Osteocyte (in vitro differentiated cells): ENCODE data around the gene C1orf105. TPM values are rescaled to one million over a fixed set of nuclear protein-coding genes. Genes with fewer than 3 reads are reported as not detected.

ENCODE experiments used
- DNase-seq: peaks from one replicate; pipeline ENCODE4 v3.0.0; 2021; ENCODE audit warnings: mixed read lengths; ENCODE audit not compliant: unreplicated experiment; ENCODE audit errors: extremely low spot score
- H3K27ac Mint-ChIP-seq: one replicate; pipeline ENCODE4 v1.8.0; 2021; ENCODE audit warnings: mild to moderate bottlenecking, mixed read lengths; ENCODE audit not compliant: unreplicated experiment
- H3K27me3 Mint-ChIP-seq: one replicate; pipeline ENCODE4 v1.8.0; 2021; ENCODE audit warnings: mixed read lengths; ENCODE audit not compliant: unreplicated experiment
- H3K36me3 Mint-ChIP-seq: one replicate; pipeline ENCODE4 v1.8.0; 2021; ENCODE audit warnings: mixed read lengths; ENCODE audit not compliant: unreplicated experiment
- H3K4me1 Mint-ChIP-seq: one replicate; pipeline ENCODE4 v1.8.0; 2021; ENCODE audit warnings: mixed read lengths; ENCODE audit not compliant: unreplicated experiment
- H3K4me3 Mint-ChIP-seq: one replicate; pipeline ENCODE4 v1.8.0; 2021; ENCODE audit warnings: mild to moderate bottlenecking, moderate library complexity, mixed read lengths; ENCODE audit not compliant: unreplicated experiment
- H3K9me3 Mint-ChIP-seq: one replicate; pipeline ENCODE4 v1.8.0; 2021; ENCODE audit warnings: mixed read lengths; ENCODE audit not compliant: unreplicated experiment
- total RNA-seq: library from RNA; stranded (reverse); gene quantifications from 2 replicates; pipeline ENCODE4 v1.2.1, GENCODE V29; 2021
- TF ChIP-seq, protein P1 (sequence below): fragments of 200-600 bp; sonication (generic); IDR thresholded peaks from 2 replicates; pipeline ENCODE4 v1.5.0; 2021; ENCODE audit warnings: antibody characterized with exemption, mild to moderate bottlenecking, moderate library complexity

C1orf105 gene
- total RNA-seq, 1 donor from 2014 or later = not detected

DNA sequence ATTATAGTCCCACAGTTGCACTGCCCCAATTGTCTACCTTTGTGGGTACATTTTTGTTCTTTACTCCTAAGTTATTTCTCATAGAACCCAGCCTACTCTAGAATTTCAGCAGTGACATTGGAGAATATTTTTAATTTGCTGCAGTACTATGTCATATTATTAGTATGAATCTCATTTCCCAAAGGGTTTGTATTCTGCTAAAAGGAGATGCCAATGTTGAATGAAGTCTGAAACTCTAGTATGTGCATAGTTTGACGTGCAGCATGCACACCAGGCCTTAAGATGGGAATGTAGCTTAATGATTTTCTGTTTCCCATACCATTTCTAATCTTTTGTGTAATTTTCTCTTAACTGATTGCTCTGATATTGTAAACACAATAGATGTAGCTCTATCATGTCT is 10.5 kb upstream of the C1orf105 start:
- peaks cover 14% of the 10 kb centered on the region for H3K36me3 Mint-ChIP-seq
- no peaks in the 10 kb centered on the region for H3K27me3 Mint-ChIP-seq
- no peak overlapping the region for H3K4me3 Mint-ChIP-seq
- DNase-seq = no peak
- TF ChIP-seq, protein P1, sequence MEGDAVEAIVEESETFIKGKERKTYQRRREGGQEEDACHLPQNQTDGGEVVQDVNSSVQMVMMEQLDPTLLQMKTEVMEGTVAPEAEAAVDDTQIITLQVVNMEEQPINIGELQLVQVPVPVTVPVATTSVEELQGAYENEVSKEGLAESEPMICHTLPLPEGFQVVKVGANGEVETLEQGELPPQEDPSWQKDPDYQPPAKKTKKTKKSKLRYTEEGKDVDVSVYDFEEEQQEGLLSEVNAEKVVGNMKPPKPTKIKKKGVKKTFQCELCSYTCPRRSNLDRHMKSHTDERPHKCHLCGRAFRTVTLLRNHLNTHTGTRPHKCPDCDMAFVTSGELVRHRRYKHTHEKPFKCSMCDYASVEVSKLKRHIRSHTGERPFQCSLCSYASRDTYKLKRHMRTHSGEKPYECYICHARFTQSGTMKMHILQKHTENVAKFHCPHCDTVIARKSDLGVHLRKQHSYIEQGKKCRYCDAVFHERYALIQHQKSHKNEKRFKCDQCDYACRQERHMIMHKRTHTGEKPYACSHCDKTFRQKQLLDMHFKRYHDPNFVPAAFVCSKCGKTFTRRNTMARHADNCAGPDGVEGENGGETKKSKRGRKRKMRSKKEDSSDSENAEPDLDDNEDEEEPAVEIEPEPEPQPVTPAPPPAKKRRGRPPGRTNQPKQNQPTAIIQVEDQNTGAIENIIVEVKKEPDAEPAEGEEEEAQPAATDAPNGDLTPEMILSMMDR = no peak
- H3K27ac Mint-ChIP-seq = no peak overlapping the region
- no peaks in the 10 kb centered on the region for H3K9me3 Mint-ChIP-seq
- H3K4me1 Mint-ChIP-seq = peaks cover 11% of the 10 kb centered on the region

DNA sequence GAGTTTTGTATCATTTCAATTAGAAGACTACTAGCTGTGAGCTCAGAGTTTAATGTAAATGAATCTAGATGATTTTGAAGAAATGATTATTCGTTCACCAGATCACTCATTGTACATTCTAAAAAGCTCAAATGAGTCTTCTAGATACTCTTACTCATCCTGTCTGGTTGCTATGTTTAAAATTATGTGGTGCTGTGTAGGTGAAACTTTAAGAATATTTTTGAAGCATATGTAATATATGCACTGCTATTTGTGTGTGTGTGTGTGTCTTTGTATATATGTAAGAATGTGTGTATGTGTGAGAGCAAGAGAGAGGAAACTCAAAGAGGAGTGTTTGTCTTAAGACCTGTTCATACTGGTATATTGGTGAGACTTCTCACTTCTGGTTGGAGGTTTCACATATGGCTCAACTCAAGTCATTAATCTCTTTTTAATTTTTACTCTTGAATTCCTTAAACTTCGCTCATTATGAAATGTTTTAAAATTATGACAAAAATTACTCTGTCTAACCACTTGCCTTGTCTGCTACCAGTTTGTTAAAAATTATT is 8.6 kb upstream of the C1orf105 start:
- TF ChIP-seq, protein P1 = no peak
- no peak overlapping the region for H3K4me3 Mint-ChIP-seq
- peaks cover 14% of the 10 kb centered on the region for H3K36me3 Mint-ChIP-seq
- no peak overlapping the region for H3K27ac Mint-ChIP-seq
- no peaks in the 10 kb centered on the region for H3K9me3 Mint-ChIP-seq
- H3K27me3 Mint-ChIP-seq = no peaks in the 10 kb centered on the region
- DNase-seq = no peak
- H3K4me1 Mint-ChIP-seq = peaks cover 11% of the 10 kb centered on the region

DNA sequence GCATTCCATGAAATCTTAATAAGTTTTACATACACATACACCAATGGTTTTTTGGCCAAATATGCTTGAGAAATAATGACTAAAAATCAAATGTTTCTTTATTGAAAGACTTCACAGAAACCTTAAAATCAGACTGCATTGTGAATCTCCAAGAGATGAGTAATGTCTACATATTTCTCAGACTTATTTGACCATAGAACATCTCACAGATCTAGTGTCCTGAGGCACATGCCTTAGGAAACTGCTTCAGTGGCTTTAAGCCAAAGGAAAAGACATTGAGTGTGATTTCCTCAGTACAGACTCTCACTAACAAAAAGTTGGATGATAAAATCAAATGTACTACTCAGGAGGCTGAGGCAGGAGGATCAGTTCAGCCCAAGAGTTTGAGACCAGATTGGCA is 6.2 kb upstream of the C1orf105 start:
- H3K4me1 Mint-ChIP-seq = peaks cover 5% of the 10 kb centered on the region
- H3K36me3 Mint-ChIP-seq = peaks cover 16% of the 10 kb centered on the region
- H3K9me3 Mint-ChIP-seq = no peaks in the 10 kb centered on the region
- no peak overlapping the region for H3K27ac Mint-ChIP-seq
- no peak overlapping the region for H3K4me3 Mint-ChIP-seq
- TF ChIP-seq, protein P1 = no peak
- no peak for DNase-seq
- H3K27me3 Mint-ChIP-seq = no peaks in the 10 kb centered on the region

DNA sequence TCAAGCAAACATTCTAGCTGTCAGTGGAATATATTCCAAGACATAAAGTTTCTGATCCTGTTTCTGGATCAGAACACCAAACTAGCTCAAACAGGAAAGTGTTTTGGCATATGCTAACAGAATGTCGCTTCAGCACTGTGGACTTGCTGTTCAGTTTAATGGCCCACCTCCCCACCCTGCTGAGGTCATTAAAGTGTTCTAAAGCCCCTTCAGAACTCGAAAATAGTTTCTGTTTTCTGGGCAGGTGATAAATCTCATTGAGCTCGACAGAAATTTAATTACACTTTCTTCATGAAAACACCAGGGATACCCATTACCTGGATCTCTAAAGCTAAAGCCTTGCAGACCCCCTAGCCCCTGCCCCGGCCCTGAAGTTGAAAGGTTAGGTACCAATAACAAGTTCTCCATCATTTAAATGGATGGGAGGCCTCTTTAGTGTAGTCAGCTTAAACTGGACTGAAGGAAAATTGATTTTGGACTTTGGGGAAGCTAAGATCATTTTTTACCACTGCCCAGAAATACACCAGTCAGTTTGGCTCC is 3.9 kb upstream of the C1orf105 start:
- H3K4me1 Mint-ChIP-seq = no peaks in the 10 kb centered on the region
- no peak overlapping the region for H3K4me3 Mint-ChIP-seq
- TF ChIP-seq, protein P1 = no peak
- peaks cover 16% of the 10 kb centered on the region for H3K36me3 Mint-ChIP-seq
- no peak overlapping the region for H3K27ac Mint-ChIP-seq
- no peaks in the 10 kb centered on the region for H3K27me3 Mint-ChIP-seq
- no peak for DNase-seq
- H3K9me3 Mint-ChIP-seq = no peaks in the 10 kb centered on the region

DNA sequence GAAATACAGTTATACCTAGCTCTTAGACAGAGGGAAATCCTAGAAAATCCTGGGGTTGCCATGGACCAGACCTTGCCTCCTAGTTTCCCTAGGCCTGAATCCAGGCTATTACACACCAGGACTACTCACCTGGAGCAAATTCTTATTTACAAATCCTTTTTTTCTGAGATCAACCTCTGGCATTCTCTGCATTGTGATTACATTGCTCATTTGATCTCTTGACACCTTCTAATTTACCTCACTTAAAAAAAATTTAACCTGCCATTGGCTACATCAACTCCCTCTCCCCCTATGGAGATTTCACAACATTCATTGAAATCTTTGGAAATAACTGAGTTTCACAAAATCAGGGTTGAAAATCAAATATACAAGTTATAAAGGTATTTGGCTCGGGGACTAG is 2.9 kb upstream of the C1orf105 start:
- TF ChIP-seq, protein P1 = no peak
- DNase-seq = no peak
- no peak overlapping the region for H3K4me3 Mint-ChIP-seq
- no peaks in the 10 kb centered on the region for H3K4me1 Mint-ChIP-seq
- H3K9me3 Mint-ChIP-seq = no peaks in the 10 kb centered on the region
- H3K27me3 Mint-ChIP-seq = no peaks in the 10 kb centered on the region
- no peak overlapping the region for H3K27ac Mint-ChIP-seq
- peaks cover 12% of the 10 kb centered on the region for H3K36me3 Mint-ChIP-seq
